HEK293T (cell line): ENCODE data around the gene MRPL27.

Experiments
- ARNT ChIP-seq: fragments of 450-650 bp; IDR thresholded peaks from 2 replicates; pipeline ENCODE4 v1.6.1; 2017; ENCODE audit warnings: mild to moderate bottlenecking
- BHLHE40 ChIP-seq: fragments of 450-650 bp; IDR thresholded peaks from 2 replicates; pipeline ENCODE4 v1.6.1; 2016; ENCODE audit warnings: mild to moderate bottlenecking, moderate library complexity, borderline replicate concordance
- ELF4 ChIP-seq: fragments of 450-650 bp; IDR thresholded peaks from 2 replicates; pipeline ENCODE4 v1.6.1; 2017; ENCODE audit warnings: antibody characterized with exemption
- FOXA1 ChIP-seq: fragments of 450-650 bp; IDR thresholded peaks from 2 replicates; pipeline ENCODE4 v1.6.1; 2016; ENCODE audit warnings: mild to moderate bottlenecking
- FOXK2 ChIP-seq: fragments of 450-650 bp; IDR thresholded peaks from 2 replicates; pipeline ENCODE4 v1.6.1; 2016; ENCODE audit warnings: mild to moderate bottlenecking
- FOXM1 ChIP-seq: fragments of 450-650 bp; IDR thresholded peaks from 2 replicates; pipeline ENCODE4 v1.6.1; 2017; ENCODE audit warnings: mild to moderate bottlenecking, borderline replicate concordance
- HDGF ChIP-seq: fragments of 450-650 bp; IDR thresholded peaks from 2 replicates; pipeline ENCODE4 v1.6.1; 2017; ENCODE audit warnings: antibody characterized with exemption, borderline replicate concordance
- PKNOX1 ChIP-seq: fragments of 450-650 bp; IDR thresholded peaks from 2 replicates; pipeline ENCODE4 v1.6.1; 2016
- TARDBP ChIP-seq: fragments of 450-650 bp; IDR thresholded peaks from 2 replicates; pipeline ENCODE4 v1.6.1; 2016

GRCh38 chr17:50353600-50354195, 19.3 kb downstream of the MRPL27 start:
- TF ChIP-seq PKNOX1 (no peak), BHLHE40 (no peak), FOXM1 (no peak), ELF4 (no peak), HDGF (no peak), ARNT (no peak), FOXA1 (no peak), FOXK2 (no peak), TARDBP (no peak)
